Esophagus muscularis mucosa (tissue), 4 donors: ENCODE measurements around the gene SNX9. TPM values are rescaled to one million over a fixed set of nuclear protein-coding genes. Genes with fewer than 3 reads are reported as not detected.

ENCODE experiments used
- DNase-seq: peaks from one replicate; pipeline ENCODE4 v3.0.0-alpha.2; 2017; ENCODE audit errors: extremely low spot score
- H3K27ac ChIP-seq, 4 donors: fragments of 200-600 bp; sonication (generic); replicated peaks in 1 of 4; 1 replicate in 3 of 4; 2 replicates in 1 of 4; pipeline ENCODE4 v1.5.1; 2016 to 2019; ENCODE audit warnings: mild to moderate bottlenecking in 1 of 4
- H3K27me3 ChIP-seq, 4 donors: fragments of 200-600 bp; sonication (generic); one replicate each; pipeline versions ENCODE4 v1.5.1 to v1.6.0; 2016 to 2019
- H3K36me3 ChIP-seq, 4 donors: fragments of 200-600 bp; sonication (generic); one replicate each; pipeline ENCODE4 v1.5.1; 2016 to 2019
- H3K4me1 ChIP-seq, 4 donors: fragments of 200-600 bp; sonication (generic); one replicate each; pipeline ENCODE4 v1.5.1; 2016 to 2019
- H3K4me3 ChIP-seq, 4 donors: fragments of 200-600 bp; sonication (generic); 1 replicate in 2 of 4; 2 replicates in 2 of 4; pipeline ENCODE4 v1.5.1; 2016 to 2019; ENCODE audit warnings: mild to moderate bottlenecking in 4 of 4, moderate library complexity in 1 of 4
- H3K9me3 ChIP-seq, 4 donors: fragments of 200-600 bp; sonication (generic); 1 replicate in 3 of 4; 2 replicates in 1 of 4; pipeline ENCODE4 v1.5.1; 2016 to 2019
- EP300 ChIP-seq: sonication (generic); formaldehyde crosslinking; IDR thresholded peaks from one replicate; pipeline ENCODE4 v1.6.1; 2017; ENCODE audit warnings: antibody characterized with exemption
- POLR2A ChIP-seq: fragments of 450-650 bp; IDR thresholded peaks from one replicate; pipeline ENCODE4 v1.6.1; 2017; ENCODE audit warnings: antibody characterized with exemption, moderate library complexity, mild to moderate bottlenecking, low read depth
- POLR2AphosphoS5 ChIP-seq, 2 donors: sonication (generic); formaldehyde crosslinking; IDR thresholded peaks; one replicate each; pipeline ENCODE4 v1.6.1; 2017; ENCODE audit warnings: antibody characterized with exemption in 2 of 2
- WGBS: methylation state at CpG from one replicate; pipeline ENCODE4 v1.1.5; 2018; 5-methylcytosine and 5-hydroxymethylcytosine counted together
- intact Hi-C: fragments of 100-400 bp; cut with DNase I; formaldehyde crosslinking; loops from one replicate; pipeline ENCODE4 v1.15.1; 2023
- total RNA-seq, 4 donors: library from RNA; depleted of rRNA; stranded (reverse); fragments of >200 nt; gene quantifications; one replicate each; pipeline versions ENCODE4 v1.1.0 to v1.2.1, GENCODE V29; 2016
- TF ChIP-seq, protein P1 (sequence below), 3 experiments: fragments of 200-600 bp in 2 of 3; fragments of 450-650 bp in 1 of 3; sonication (generic) in 2 of 3; IDR thresholded peaks; one replicate each; pipeline ENCODE4 v1.5.1; 2017 to 2019; ENCODE audit warnings: antibody characterized with exemption in 3 of 3, mild to moderate bottlenecking in 2 of 3, moderate library complexity in 1 of 3

SNX9 gene
- total RNA-seq, 4 donors from 2014 or later = 78.1 to 94.7 (median 85.1) TPM

DNA sequence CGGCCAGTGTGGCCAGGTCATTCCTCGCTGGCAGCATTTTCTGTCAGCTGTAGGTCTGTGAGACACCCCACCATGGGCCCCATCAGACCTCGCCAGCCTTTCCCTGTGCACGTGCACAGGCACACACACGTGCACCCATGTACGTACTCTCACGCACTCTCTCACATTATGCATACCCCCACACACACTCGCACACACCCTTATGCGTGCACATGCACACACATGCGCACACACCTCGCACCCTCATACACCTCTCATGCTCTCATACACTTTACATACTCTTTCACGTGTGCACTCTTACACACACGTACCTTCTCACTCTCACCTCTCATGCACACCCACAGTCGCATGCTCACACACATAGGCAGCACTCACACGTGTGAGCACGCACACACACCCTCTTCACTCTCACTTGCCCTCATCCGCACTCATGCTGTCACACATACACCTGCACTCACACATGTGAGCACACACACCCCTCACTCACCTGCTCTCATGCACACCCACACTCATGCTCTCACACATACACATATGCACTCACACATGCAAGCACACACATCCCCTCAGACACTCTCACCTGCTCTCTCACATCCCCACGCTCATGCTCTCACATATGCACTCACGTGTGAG, 46.7 kb downstream of the SNX9 start:
- Histone ChIP-seq H3K27ac (no peak overlapping the region), H3K9me3 (no peaks in the 10 kb centered on the region), H3K4me1 (peaks cover 12 to 30% (median 20%) of the 10 kb centered on the region in 4 donors), H3K27me3 (no peaks in the 10 kb centered on the region), H3K4me3 (no peak overlapping the region), H3K36me3 (peaks cover 0 to 38% (median 29%) of the 10 kb centered on the region in 4 donors)
- intact Hi-C loops = no loop called here
- WGBS = 91% methylated on average over 19 of the region's 19 CpGs
- no peak for DNase-seq
- TF ChIP-seq, protein P1, sequence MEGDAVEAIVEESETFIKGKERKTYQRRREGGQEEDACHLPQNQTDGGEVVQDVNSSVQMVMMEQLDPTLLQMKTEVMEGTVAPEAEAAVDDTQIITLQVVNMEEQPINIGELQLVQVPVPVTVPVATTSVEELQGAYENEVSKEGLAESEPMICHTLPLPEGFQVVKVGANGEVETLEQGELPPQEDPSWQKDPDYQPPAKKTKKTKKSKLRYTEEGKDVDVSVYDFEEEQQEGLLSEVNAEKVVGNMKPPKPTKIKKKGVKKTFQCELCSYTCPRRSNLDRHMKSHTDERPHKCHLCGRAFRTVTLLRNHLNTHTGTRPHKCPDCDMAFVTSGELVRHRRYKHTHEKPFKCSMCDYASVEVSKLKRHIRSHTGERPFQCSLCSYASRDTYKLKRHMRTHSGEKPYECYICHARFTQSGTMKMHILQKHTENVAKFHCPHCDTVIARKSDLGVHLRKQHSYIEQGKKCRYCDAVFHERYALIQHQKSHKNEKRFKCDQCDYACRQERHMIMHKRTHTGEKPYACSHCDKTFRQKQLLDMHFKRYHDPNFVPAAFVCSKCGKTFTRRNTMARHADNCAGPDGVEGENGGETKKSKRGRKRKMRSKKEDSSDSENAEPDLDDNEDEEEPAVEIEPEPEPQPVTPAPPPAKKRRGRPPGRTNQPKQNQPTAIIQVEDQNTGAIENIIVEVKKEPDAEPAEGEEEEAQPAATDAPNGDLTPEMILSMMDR (IDR thresholded peaks at IDR 0.05) = no peak
- TF ChIP-seq POLR2AphosphoS5 (IDR thresholded peaks at IDR 0.05) (no peak), POLR2A (no peak), EP300 (no peak)

DNA sequence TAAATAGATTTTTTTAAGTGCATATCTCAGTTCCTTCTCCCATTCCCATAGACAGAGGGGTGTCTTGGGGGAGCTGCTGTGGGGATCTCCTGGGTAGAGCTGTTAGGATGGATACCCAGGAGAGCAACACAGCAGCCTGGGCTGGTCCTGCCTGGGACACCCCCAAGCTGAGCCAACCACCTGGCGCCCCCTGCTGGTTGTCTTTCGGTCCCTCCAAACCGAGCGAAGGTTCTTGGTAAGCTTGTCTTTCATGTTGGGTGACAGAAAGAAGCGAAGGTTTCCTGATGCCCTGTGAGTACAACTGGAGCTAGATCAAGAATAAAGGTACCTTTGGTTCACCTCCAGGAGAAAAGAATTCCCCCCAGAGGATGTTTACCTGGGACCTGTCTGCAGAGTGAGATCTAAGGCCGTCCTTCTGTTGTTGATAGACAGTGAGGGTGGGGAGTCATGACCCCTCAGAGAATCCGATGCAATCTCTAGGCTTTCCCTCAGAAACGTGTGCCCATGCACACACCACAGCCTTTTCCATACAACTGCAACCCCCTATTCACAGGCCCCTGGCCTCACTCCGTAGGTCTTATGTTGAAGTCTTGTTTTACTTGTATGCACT, 50.8 kb downstream of the SNX9 start:
- H3K4me3 ChIP-seq = no peak overlapping the region
- intact Hi-C loops = loop anchor here (2.0 kb wide), 1 partner anchor 117 kb away; no protein-coding TSS in a partner anchor
- H3K4me1 ChIP-seq = peaks cover 0 to 8% (median 6%) of the 10 kb centered on the region in 4 donors
- H3K36me3 ChIP-seq = peaks cover 12 to 70% (median 55%) of the 10 kb centered on the region in 4 donors
- H3K27ac ChIP-seq = no peak overlapping the region
- no peaks in the 10 kb centered on the region for H3K9me3 ChIP-seq
- no peaks in the 10 kb centered on the region for H3K27me3 ChIP-seq
- 83% methylated on average over 5 of the region's 9 CpGs for WGBS
- TF ChIP-seq POLR2AphosphoS5 (IDR thresholded peaks at IDR 0.05) = peak; percentile 21 to 31
- no peak for TF ChIP-seq POLR2A
- TF ChIP-seq, protein P1 (IDR thresholded peaks at IDR 0.05) = peak; percentile 74 to 80 (median 79)
- no peak for DNase-seq

DNA sequence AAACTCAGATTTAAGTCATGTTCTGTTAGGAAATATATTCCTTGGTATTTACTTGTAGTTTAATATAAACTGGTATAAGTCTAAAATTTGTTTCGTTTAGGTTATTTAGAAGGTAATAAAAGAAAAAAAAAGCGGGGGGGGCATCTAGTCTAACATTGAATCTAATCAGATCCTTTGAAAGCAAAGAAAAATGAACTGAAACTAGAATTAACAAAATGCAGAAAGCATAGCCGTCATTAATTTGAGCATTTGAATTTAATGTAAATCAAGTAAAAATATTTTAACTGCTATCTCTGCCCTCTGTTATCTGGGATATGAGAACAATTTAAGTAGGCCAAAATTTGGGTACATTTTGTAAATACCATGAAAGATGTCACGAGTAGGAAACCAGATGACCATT, 54.1 kb downstream of the SNX9 start:
- Histone ChIP-seq H3K27me3 (no peaks in the 10 kb centered on the region), H3K36me3 (peaks cover 12 to 63% (median 41%) of the 10 kb centered on the region in 4 donors), H3K27ac (no peak overlapping the region), H3K9me3 (no peaks in the 10 kb centered on the region), H3K4me1 (no peaks in the 10 kb centered on the region), H3K4me3 (no peak overlapping the region)
- TF ChIP-seq, protein P1 (IDR thresholded peaks at IDR 0.05) = no peak
- TF ChIP-seq POLR2AphosphoS5 (IDR thresholded peaks at IDR 0.05) (no peak), EP300 (no peak), POLR2A (no peak)
- intact Hi-C loops = no loop called here
- WGBS = 92% methylated on average over 4 of the region's 4 CpGs
- no peak for DNase-seq

DNA sequence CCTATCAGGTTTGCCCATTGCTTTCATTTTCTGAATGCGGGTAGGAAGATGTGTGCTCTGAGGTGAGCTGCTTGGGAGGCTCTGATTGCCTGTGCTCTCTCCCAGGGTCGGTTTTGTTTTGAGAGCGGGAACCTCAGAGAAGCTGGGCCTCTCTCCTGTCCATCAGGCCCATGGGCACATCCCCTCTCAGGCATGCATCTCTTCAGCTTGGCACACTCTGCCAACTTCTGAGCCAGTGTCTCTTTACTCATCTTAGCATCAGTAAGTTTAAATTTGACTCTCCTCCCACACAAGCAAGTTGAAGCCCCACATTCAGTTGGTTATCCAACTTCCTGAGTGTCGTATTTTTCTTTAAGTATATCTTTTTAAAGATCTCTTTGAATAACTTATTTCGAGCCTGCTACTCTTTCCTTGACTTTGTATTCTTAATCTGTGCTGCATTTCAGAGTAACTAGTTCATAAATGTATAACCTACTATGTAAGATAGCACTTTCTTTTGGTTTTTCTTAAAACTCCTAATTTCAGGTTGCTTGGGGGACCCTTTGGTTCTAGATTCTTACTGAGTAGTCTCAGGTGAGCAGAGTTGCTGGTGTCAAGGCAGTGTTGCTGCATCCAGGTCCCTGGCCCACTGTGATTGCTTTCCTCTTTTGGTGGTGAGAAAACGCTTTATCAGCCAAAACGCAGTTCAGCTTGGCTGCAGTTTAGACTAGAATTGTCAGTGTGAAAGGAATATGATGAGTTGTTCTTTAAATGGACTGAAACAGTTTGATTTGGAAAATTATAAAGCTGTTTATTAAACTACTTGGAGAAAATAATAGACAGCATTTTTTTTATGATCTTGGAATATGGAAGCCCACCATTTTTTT, 54.8 kb downstream of the SNX9 start:
- Histone ChIP-seq H3K36me3 (peaks cover 12 to 70% (median 43%) of the 10 kb centered on the region in 4 donors), H3K4me1 (no peaks in the 10 kb centered on the region), H3K4me3 (no peak overlapping the region), H3K27me3 (no peaks in the 10 kb centered on the region), H3K27ac (no peak overlapping the region), H3K9me3 (no peaks in the 10 kb centered on the region)
- intact Hi-C loops = no loop called here
- WGBS = 81% methylated on average over 7 of the region's 7 CpGs
- DNase-seq = no peak
- TF ChIP-seq, protein P1 (IDR thresholded peaks at IDR 0.05) = no peak
- TF ChIP-seq POLR2A = no peak
- no peak for TF ChIP-seq EP300
- no peak for TF ChIP-seq POLR2AphosphoS5 (IDR thresholded peaks at IDR 0.05)
